Neural progenitor cell (in vitro differentiated cells): ENCODE data around the gene MEOX1.

ENCODE experiments used
- EZH2 ChIP-seq: fragments of 200-600 bp; sonication (generic); IDR thresholded peaks from 2 replicates; pipeline ENCODE4 v1.6.1; 2017; ENCODE audit warnings: antibody characterized with exemption, mild to moderate bottlenecking, moderate library complexity
- EZH2phosphoT487 ChIP-seq: fragments of 200-600 bp; sonication (generic); IDR thresholded peaks from 2 replicates; pipeline ENCODE4 v1.6.1; 2017; ENCODE audit warnings: antibody characterized with exemption
- TF ChIP-seq, protein P1 (sequence below): fragments of 200-600 bp; sonication (generic); IDR thresholded peaks from 2 replicates; pipeline ENCODE4 v1.5.1; 2017; ENCODE audit warnings: antibody characterized with exemption, mild to moderate bottlenecking

DNA sequence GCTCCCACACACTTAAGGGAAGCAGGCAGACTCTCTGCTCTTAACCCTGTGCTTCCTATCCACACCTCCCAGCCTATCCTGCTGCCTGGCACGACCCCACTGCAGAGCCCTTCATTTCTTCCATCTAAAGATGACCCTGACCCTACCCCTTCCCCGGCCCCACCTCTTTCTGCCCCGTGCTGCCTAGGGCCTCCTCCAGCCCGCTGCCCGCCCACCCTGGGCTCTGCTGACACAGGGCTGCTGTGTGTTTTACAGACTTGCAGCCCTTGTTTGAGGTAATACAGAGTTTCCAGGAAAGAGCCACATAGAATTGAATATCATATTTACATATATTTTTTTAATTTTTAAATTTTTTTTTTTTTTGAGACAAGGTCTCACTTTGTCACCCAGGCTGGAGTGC lies 42.0 kb downstream of the MEOX1 start:
- TF ChIP-seq EZH2 (no peak), EZH2phosphoT487 (no peak)
- TF ChIP-seq, protein P1, sequence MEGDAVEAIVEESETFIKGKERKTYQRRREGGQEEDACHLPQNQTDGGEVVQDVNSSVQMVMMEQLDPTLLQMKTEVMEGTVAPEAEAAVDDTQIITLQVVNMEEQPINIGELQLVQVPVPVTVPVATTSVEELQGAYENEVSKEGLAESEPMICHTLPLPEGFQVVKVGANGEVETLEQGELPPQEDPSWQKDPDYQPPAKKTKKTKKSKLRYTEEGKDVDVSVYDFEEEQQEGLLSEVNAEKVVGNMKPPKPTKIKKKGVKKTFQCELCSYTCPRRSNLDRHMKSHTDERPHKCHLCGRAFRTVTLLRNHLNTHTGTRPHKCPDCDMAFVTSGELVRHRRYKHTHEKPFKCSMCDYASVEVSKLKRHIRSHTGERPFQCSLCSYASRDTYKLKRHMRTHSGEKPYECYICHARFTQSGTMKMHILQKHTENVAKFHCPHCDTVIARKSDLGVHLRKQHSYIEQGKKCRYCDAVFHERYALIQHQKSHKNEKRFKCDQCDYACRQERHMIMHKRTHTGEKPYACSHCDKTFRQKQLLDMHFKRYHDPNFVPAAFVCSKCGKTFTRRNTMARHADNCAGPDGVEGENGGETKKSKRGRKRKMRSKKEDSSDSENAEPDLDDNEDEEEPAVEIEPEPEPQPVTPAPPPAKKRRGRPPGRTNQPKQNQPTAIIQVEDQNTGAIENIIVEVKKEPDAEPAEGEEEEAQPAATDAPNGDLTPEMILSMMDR = no peak
